HCT116 (cell line): ENCODE measurements around the gene REN. TPM values are rescaled to one million over a fixed set of nuclear protein-coding genes. Genes with fewer than 3 reads are reported as not detected.
A peak's percentile ranks its signal among the peaks of the same experiment; 100 is the strongest.

ENCODE experiments used
- ATAC-seq: fragments of 200-7000 bp; cut with Tn5 transposase; 2 replicates; pipeline ENCODE4 v1.9.1; 2020; ENCODE audit warnings: mild to moderate bottlenecking, moderate library complexity
- BruUV-seq: library from RNA; stranded (reverse); fragments of 400-500 nt; replicated peaks from 2 replicates; lab custom pipeline; 2021; lab: Mats Ljungman, UMichigan
- CTCF ChIA-PET: fragments of 300-600 bp; sonication (Branson Sonifier 250); formaldehyde crosslinking; loops from one replicate; lab custom pipeline; 2021; ENCODE audit warnings: antibody characterized with exemption; lab: Charles Lee
- POLR2A ChIA-PET: fragments of 300-600, 350-600 bp; sonication (Branson Sonifier 250); formaldehyde crosslinking; loops from one replicate; lab custom pipeline; 2021; ENCODE audit warnings: antibody characterized with exemption; lab: Charles Lee
- RAD21 ChIA-PET, 2 experiments: fragments of 300-600 bp; sonication (Branson Sonifier 250); formaldehyde crosslinking; loops; one replicate each; lab custom pipeline; 2023; ENCODE audit warnings: low total read pairs in 2 of 2; ENCODE audit not compliant: uncharacterized antibody in 2 of 2, unreplicated experiment in 2 of 2, low non-redundant PET in 1 of 2; lab: Charles Lee
- DNase-seq: peaks from one replicate; pipeline ENCODE4 v3.0.0-alpha.2; 2010; ENCODE audit warnings: low read depth, low spot score
- H2AFZ ChIP-seq: fragments of 200-600 bp; shearing (Covaris generic), sonication (generic); 2 replicates; pipeline ENCODE4 v1.6.1; 2017; ENCODE audit warnings: low read depth, mixed run types, mixed read lengths, antibody characterized with exemption, low read length; ENCODE audit not compliant: poor library complexity, severe bottlenecking
- H3K27ac ChIP-seq: 2 replicates; pipeline ENCODE4 v1.5.1; 2012; ENCODE audit warnings: low read depth, low read length
- H3K27me3 ChIP-seq: fragments of 200-600 bp; sonication (generic); 2 replicates; pipeline ENCODE4 v1.6.1; 2016; ENCODE audit warnings: mixed run types, low read length, mixed read lengths; ENCODE audit not compliant: insufficient read depth
- H3K36me3 ChIP-seq, 2 experiments: fragments of 200-500 bp in 1 of 2; fragments of 200-600 bp in 1 of 2; sonication (Bioruptor generic) in 1 of 2; sonication (generic) in 1 of 2; 2 replicates each; pipeline versions ENCODE4 v1.5.1 to v1.6.1; 2014 to 2016; ENCODE audit warnings: low read length in 2 of 2, inconsistent platforms in 1 of 2, mixed read lengths in 1 of 2, mixed run types in 1 of 2; ENCODE audit not compliant: insufficient read depth in 2 of 2, control insufficient read depth in 1 of 2
- H3K4me1 ChIP-seq, 2 experiments: fragments of 200-600 bp in 1 of 2; sonication (generic) in 1 of 2; 2 replicates each; pipeline versions ENCODE4 v1.5.1 to v1.6.1; 2012 to 2017; ENCODE audit warnings: low read length in 2 of 2, inconsistent platforms in 1 of 2, mild to moderate bottlenecking in 1 of 2, mixed read lengths in 1 of 2, mixed run types in 1 of 2, moderate library complexity in 1 of 2; ENCODE audit not compliant: insufficient read depth in 2 of 2, control insufficient read depth in 1 of 2
- H3K4me2 ChIP-seq: fragments of 200-600 bp; sonication (generic); 2 replicates; pipeline ENCODE4 v1.6.1; 2017; ENCODE audit warnings: mixed run types, low read length, mixed read lengths
- H3K4me3 ChIP-seq, 2 experiments: fragments of 200-600 bp in 1 of 2; sonication (generic) in 1 of 2; replicated peaks in 1 of 2; 2 replicates each; pipeline ENCODE4 v1.5.1; 2011 to 2016; ENCODE audit warnings: low read length in 2 of 2, control low read depth in 1 of 2, low read depth in 1 of 2, mild to moderate bottlenecking in 1 of 2, mixed read lengths in 1 of 2, mixed run types in 1 of 2
- H3K79me2 ChIP-seq: fragments of 200-600 bp; sonication (generic); 2 replicates; pipeline ENCODE4 v1.6.1; 2017; ENCODE audit warnings: mild to moderate bottlenecking, mixed run types, low read length, moderate library complexity, mixed read lengths; ENCODE audit not compliant: insufficient read depth
- H3K9ac ChIP-seq: fragments of 200-600 bp; sonication (generic); 2 replicates; pipeline ENCODE4 v1.6.1; 2016; ENCODE audit warnings: low read length, mixed read lengths
- H3K9me2 ChIP-seq: fragments of 200-600 bp; sonication (generic), shearing (Covaris generic); 2 replicates; pipeline ENCODE4 v1.6.1; 2017; ENCODE audit warnings: mixed run types, mild to moderate bottlenecking, moderate library complexity; ENCODE audit not compliant: insufficient read depth
- H3K9me3 ChIP-seq, 2 experiments: fragments of 200-500 bp in 1 of 2; fragments of 200-600 bp in 1 of 2; sonication (Bioruptor generic) in 1 of 2; sonication (generic) in 1 of 2; 2 replicates each; pipeline ENCODE4 v1.6.1; 2014 to 2017; ENCODE audit warnings: low read length in 2 of 2, mixed read lengths in 2 of 2, inconsistent platforms in 1 of 2, low read depth in 1 of 2, mild to moderate bottlenecking in 1 of 2, mixed run types in 1 of 2, moderate library complexity in 1 of 2; ENCODE audit not compliant: control insufficient read depth in 1 of 2, insufficient read depth in 1 of 2
- H4K20me1 ChIP-seq: fragments of 200-600 bp; sonication (generic), shearing (Covaris generic); 2 replicates; pipeline ENCODE4 v1.6.1; 2017; ENCODE audit warnings: mixed run types, mild to moderate bottlenecking, moderate library complexity; ENCODE audit not compliant: insufficient read depth
- CEBPB ChIP-seq: IDR thresholded peaks from 2 replicates; pipeline ENCODE4 v1.6.1; 2012; ENCODE audit warnings: low read depth
- EZH2phosphoT487 ChIP-seq: fragments of 200-600 bp; IDR thresholded peaks from 2 replicates; pipeline ENCODE4 v1.6.1; 2018; ENCODE audit warnings: antibody characterized with exemption, borderline replicate concordance
- POLR2AphosphoS5 ChIP-seq: IDR thresholded peaks from 2 replicates; pipeline ENCODE4 v1.6.1; 2011; ENCODE audit warnings: mild to moderate bottlenecking, low read depth, low read length, moderate library complexity
- SRF ChIP-seq: IDR thresholded peaks from 2 replicates; pipeline ENCODE4 v1.6.1; 2012; ENCODE audit warnings: low read depth
- YY1 ChIP-seq: IDR thresholded peaks from 2 replicates; pipeline ENCODE4 v1.6.1; 2011; ENCODE audit warnings: low read length, low read depth, moderate library complexity, mild to moderate bottlenecking; ENCODE audit not compliant: insufficient replicate concordance; ENCODE audit errors: extremely low read depth
- ZFX ChIP-seq: fragments of 450-650 bp; IDR thresholded peaks from 2 replicates; pipeline ENCODE4 v1.6.1; 2017
- intact Hi-C: fragments of 100-400 bp; cut with micrococcal nuclease; formaldehyde crosslinking; loops from 2 replicates; pipeline ENCODE4 v1.10.0; 2022
- total RNA-seq: library from RNA; stranded (reverse); gene quantifications from one replicate; pipeline ENCODE4 v1.2.1, GENCODE V29; 2021; ENCODE audit not compliant: unreplicated experiment
- TF ChIP-seq, protein P1 (sequence below): IDR thresholded peaks from 2 replicates; pipeline ENCODE4 v1.6.1; 2011; ENCODE audit warnings: mild to moderate bottlenecking, low read length, moderate library complexity; ENCODE audit not compliant: insufficient replicate concordance; ENCODE audit errors: extremely low read depth

REN gene
- total RNA-seq, 1 experiment from 2014 or later = 0.47 TPM

DNA sequence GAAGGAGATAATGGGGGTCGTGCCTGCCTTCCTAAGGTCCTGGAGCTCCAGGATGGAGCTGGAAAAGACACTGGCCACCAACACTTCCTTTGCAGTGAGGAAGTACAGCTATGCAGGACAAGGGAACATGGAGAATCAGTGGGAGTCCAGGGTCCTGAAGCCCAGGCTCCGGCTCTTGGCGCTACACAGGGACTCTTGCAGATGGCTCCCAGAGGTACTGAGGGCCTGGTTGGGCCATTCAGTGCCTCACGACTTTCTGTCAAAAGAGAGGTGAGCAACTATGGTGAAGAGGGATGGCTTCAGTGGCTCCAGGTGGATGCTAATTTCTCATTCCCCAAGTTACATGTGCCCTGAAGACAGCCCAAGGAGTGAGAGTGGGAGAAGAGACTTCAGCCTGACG, 12.5 kb downstream of the REN start (continued):
- TF ChIP-seq EZH2phosphoT487 = no peak
- TF ChIP-seq SRF = no peak

DNA sequence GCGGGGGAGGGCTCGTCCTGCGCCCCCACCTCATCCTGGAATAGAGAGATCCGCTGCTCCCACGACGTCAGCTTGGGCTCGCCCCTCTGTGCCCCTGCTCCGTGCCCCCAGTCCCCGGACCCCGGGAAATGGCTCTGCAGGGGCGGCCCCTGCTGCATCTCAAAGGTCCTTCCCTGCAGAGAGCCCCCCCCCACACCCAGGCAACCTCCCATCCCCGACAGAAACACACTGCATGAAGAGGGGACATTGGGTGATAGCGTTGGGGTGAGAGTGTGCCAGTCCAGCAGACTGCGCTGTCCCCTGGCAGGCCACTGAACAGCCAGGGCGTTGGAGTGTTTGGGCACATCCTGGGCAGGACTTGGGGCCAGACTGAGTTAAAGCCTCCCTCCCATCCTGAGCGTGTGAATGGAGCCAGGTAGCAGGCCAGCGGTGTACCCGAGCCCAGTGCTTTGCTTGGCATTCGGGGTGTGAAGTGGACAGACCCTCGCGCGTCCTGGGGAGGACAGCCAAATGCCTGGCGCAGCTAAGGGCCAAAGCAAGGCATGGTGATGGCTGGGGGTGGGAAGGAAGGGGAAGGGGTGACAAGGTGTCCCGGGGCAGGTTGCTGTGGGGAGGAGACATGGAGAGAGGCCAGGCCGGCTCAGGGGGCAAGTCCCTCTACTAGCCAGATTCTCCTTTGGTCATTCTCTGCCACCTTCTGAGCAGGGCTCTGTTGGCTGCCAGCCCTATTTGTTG, 13.7 kb downstream of the REN start:
- H3K4me3 ChIP-seq = peak overlapping the region; percentile 44 to 71
- H3K4me2 ChIP-seq = peak overlapping the region; percentile 97
- H3K9ac ChIP-seq = peak overlapping the region; percentile 72
- DNase-seq (no peak), ATAC-seq (peak; percentile 39)
- H2AFZ ChIP-seq = no peak overlapping the region
- BruUV-seq = no TSS peak
- CTCF ChIA-PET = interaction anchor here (0.8 to 4.3 kb wide), 6 partner anchors 10 to 246 kb away, joined by 3 to 18 read pairs (median 5); no protein-coding TSS in a partner anchor
- peak overlapping the region; percentile 57; the same call in 1 of the 2 replicates for H3K27ac ChIP-seq
- peaks cover 8 to 27% of the 10 kb centered on the region in 2 experiments for H3K4me1 ChIP-seq
- H4K20me1 ChIP-seq = no peaks in the 10 kb centered on the region
- H3K27me3 ChIP-seq = no peaks in the 10 kb centered on the region
- POLR2A ChIA-PET = no interaction called here
- no peaks in the 10 kb centered on the region for H3K79me2 ChIP-seq
- no peaks in the 10 kb centered on the region for H3K36me3 ChIP-seq
- RAD21 ChIA-PET = no interaction called here
- H3K9me2 ChIP-seq = no peaks in the 10 kb centered on the region
- intact Hi-C loops = no loop called here
- TF ChIP-seq ZFX (no peak), POLR2AphosphoS5 (no peak), CEBPB (no peak), YY1 (no peak)
- TF ChIP-seq, protein P1, sequence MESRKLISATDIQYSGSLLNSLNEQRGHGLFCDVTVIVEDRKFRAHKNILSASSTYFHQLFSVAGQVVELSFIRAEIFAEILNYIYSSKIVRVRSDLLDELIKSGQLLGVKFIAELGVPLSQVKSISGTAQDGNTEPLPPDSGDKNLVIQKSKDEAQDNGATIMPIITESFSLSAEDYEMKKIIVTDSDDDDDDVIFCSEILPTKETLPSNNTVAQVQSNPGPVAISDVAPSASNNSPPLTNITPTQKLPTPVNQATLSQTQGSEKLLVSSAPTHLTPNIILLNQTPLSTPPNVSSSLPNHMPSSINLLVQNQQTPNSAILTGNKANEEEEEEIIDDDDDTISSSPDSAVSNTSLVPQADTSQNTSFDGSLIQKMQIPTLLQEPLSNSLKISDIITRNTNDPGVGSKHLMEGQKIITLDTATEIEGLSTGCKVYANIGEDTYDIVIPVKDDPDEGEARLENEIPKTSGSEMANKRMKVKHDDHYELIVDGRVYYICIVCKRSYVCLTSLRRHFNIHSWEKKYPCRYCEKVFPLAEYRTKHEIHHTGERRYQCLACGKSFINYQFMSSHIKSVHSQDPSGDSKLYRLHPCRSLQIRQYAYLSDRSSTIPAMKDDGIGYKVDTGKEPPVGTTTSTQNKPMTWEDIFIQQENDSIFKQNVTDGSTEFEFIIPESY = no peak
- H3K9me3 ChIP-seq = no peaks in the 10 kb centered on the region
